ENCODE measurements around the gene MZT2A.
"Not testable (repeated sequence)": the region's sequence is repeated elsewhere in the genome, so short reads cannot be mapped to it uniquely, and the experiment has no call there.

Gene MZT2A

GRCh38 chr2:131491469-131491836 lies 744 bp downstream of the MZT2A start:
- DNase-seq (ENCODE audit: low read depth): not testable (repeated sequence)

GRCh38 chr2:131490616-131491468 lies 1.4 kb downstream of the MZT2A start:
- DNase-seq (ENCODE audit: low read depth): peak; percentile 8

DNA sequence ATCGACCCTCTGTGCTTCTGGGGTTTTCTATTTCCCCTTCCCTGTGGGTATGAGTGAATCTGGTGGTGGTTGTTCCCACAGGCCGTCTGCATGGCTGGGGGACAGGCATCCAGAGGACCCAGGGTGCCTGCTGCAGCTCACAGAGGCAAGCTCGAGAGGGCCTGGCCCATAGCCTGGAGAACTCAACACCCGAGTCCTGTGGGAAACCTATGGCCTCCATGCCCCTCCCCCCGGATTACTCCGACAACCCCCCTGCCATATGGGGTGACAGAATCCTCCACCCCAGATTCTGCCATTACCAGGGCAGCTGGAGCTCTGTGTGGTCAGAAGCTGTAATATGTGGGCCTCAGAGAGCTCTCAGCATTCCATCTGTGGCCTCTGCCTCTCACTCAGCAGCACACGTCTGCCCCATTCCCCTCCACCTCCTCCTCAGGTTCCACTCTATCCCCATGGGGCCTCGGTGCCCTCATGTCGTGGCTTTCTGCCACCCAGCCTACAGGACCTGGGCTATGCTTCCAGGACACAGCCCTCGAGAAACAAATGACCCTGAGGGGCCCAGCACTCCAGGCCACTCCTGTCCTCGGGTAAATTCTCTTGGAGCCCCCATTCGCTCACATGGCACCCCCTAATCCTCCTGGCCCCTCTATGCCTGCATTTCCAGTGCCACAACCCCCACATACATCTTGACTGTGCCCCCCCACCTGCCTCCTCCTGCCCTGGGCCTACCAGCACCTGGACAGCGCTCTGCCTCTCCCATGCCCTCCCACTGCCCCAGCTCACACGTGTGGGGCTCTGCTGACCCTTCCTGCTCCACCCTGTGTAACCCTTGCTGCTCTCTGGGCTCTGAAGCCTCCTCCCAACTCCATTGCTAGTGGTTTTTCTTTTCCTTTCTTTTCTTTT lies 3.6 kb downstream of the MZT2A start:
- no peak for DNase-seq (ENCODE audit: low read depth)

- not testable (repeated sequence) for DNase-seq (ENCODE audit: low read depth)
Observed at GRCh38 chr2:131486201-131486902, 5.8 kb downstream of the MZT2A start.

DNA sequence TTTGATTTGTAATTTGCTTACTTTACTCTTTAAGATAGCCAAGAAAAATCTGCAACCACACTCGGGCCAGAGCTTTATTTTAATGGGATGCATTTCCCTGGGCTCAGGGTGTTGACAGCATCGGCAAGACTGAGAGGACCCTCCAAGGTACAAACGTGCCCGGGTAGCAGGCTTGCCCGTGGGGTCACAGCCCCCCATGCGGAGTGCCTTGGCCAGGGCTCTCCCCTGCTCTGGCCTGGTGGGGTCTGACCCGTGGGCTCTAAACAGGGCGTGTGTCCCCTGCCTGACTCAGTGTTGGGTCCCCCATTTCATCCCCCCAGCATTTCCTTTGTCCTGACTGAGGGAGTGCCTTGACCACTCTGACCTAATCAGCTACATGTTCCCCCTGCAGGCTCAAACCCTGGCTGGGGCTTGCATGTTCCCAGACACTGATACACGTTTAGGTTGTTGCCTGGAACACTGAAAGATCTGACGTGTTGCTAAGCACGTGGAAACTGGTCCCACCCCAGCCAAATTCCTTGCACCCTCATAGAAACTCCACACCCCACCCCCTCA lies 7.2 kb downstream of the MZT2A start:
- not testable (repeated sequence) for DNase-seq (ENCODE audit: low read depth)

DNA sequence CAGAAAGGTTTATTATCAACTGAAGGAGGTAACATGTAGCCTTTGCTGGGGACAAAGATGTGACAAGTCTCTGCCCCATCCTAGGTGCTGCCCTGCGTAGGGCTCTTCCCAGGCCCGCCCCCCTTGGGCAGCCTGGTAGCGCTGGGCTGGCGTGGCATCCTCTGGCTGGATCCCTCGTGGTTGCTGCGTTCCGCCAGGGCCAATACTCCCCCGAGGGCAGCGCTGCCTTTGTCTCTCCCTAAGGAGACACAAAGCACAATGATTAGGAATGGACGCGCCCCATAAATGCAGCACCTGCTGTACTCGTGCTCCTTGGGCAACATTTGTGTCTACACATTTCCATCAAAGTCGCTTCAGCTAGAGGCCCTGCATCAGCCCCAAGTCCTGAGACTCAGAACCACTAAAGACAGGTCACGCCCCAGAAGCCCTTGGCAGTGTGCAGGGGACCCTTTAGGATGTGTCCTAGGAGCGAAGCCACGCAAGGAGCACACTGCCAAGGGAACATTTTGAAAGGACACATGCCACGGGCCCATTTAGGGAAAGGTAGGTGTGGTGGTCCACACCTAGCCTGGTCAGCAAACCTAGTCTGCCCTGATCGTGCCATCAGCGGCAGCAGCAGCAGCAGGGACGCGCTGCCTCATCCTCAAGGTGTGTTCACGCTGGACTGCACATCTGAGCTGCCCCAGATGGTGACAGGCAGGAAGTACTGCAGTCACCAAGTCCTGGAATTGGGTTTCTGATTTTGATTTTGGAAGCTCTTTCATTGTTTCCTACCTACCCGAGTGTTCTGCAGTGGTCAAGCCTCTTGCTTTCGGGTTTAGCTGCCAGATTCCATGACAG lies 8.0 kb downstream of the MZT2A start:
- DNase-seq (ENCODE audit: low read depth): not testable (repeated sequence)

DNA sequence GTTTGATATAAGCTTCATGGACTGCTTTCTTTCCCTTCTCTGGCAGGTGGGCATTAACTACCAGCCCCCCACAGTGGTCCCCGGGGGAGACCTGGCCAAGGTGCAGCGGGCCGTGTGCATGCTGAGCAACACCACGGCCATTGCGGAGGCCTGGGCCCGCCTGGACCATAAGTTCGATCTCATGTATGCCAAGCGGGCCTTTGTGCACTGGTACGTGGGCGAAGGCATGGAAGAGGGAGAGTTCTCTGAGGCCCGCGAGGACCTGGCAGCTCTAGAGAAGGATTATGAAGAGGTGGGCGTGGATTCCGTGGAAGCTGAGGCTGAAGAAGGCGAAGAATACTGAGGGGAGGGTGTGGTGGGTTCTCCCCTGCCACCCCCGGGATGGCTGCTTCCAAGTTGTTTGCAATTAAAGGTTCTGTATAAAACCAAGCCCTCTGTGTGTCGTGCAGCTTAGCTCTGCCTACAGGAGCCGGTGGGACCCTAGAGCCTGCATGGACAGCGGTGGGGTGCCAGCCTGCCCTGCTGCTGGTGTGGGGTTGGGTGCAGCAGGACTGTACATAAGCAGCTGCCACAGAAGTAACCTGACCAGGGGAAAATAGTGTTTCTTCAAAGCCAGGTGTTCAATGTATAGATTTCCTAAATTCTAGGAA lies 9.6 kb downstream of the MZT2A start:
- not testable (repeated sequence) for DNase-seq (ENCODE audit: low read depth)

DNA sequence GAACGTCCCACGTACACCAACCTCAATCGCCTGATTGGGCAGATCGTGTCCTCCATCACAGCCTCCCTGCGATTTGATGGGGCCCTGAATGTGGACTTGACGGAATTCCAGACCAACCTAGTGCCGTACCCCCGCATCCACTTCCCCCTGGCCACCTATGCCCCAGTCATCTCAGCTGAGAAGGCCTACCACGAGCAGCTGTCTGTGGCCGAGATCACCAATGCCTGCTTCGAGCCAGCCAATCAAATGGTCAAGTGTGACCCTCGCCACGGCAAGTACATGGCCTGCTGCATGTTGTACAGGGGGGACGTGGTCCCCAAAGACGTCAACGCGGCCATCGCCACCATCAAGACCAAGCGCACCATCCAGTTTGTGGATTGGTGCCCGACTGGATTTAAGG lies 11.8 kb downstream of the MZT2A start:
- not testable (repeated sequence) for DNase-seq (ENCODE audit: low read depth)

- not testable (repeated sequence) for DNase-seq (ENCODE audit: low read depth)
Observed at GRCh38 chr2:131478850-131479461, 13.2 kb downstream of the MZT2A start.

DNA sequence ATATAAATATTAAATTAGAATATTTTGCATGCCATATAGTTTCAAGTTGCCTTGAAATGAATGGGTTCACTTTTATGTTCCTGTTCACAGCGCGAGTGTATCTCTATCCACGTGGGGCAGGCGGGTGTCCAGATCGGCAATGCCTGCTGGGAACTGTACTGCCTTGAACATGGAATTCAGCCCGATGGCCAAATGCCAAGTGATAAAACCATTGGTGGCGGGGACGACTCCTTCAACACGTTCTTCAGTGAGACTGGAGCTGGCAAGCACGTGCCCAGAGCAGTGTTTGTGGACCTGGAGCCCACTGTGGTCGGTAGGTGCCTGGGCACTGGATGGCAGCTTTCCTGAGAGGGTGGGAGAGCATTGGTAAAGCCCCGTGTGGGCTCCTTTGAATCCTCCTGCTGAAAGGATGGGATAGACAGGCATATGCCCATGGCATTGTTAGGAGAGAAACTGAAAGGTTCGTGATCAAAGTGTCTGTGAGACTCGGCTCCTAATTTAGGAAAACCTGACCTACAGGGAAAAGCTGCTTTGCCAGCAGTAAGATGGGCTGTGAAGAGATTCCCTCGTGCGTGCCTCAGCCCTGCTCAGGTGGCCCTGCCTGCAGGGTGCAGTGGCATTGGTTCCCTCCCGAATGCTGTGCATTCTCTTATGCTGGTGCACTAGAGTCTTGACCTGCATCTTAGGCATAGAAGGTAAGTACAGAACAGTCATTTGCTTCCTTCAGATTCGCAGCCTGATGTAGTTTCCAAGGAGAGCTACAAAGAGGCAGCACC lies 13.9 kb downstream of the MZT2A start:
- DNase-seq (ENCODE audit: low read depth): not testable (repeated sequence)

- not testable (repeated sequence) for DNase-seq (ENCODE audit: low read depth)
Observed at GRCh38 chr2:131477227-131477626, 15.0 kb downstream of the MZT2A start.

GRCh38 chr2:131476363-131476762 lies 15.8 kb downstream of the MZT2A start:
- DNase-seq (ENCODE audit: low read depth): not testable (repeated sequence)

DNA sequence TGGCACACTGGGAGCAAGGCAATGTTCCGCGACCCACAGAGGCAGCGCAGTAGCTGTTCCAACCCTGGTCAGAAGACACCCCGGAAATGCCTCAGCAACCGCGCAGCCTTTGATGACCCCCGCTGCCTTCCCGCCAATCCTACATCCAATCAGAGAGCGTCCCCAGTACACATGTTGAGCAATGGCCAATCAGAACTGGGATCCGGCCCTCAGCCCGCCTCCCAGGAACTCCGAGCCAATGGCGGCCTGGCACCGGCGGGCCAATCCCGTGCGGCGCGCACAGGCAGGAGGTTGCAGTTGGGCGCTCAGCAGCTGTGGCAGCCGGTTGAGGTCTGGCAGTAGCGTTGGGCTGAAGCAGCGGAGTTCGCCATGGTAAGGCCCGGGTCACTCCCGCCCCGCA lies 16.4 kb downstream of the MZT2A start, which contains the start of gene TUBA3D:
TUBA3D (plus strand) TSS at position 289 of the 400 bp plus-strand sequence; CDS start at position 370, 81 bp downstream.
- DNase-seq (ENCODE audit: low read depth): no peak

- DNase-seq (ENCODE audit: low read depth): not testable (repeated sequence)
Observed at GRCh38 chr2:131473266-131473665, 18.9 kb downstream of the MZT2A start.

- not testable (repeated sequence) for DNase-seq (ENCODE audit: low read depth)
Observed at GRCh38 chr2:131471624-131472023, 20.6 kb downstream of the MZT2A start.

- not testable (repeated sequence) for DNase-seq (ENCODE audit: low read depth)
Observed at GRCh38 chr2:131470944-131471343, 21.3 kb downstream of the MZT2A start.

DNA sequence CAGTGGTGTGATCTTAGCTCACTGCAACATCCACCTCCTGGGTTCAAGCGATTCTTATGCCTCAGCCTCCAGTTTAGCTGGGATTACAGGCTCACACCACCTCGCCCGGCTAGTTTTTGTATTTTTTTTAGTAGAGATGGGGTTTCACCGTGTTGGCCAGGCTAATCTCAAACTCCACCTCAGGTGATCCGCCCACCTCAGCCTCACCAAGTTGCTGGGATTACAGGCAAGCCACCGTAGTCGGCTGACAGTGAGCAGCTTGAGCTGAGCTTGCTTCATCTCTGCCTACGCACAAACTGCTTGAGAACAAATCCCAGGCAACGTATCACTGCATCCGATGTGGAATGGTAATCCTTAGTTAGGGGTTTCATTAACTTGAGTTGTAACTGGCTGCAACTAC lies 24.5 kb downstream of the MZT2A start:
- not testable (repeated sequence) for DNase-seq (ENCODE audit: low read depth)

GRCh38 chr2:131454914-131455313 lies 37.3 kb downstream of the MZT2A start:
- DNase-seq (ENCODE audit: low read depth): not testable (repeated sequence)

All from stimulated activated CD8-positive, alpha-beta memory T cell treated with anti-CD3 and anti-CD28 coated beads, Interleukin-12 subunit alpha, Interleukin-12 subunit beta, amount 100 ng/mL, for 1 hour (primary cell).